ENCODE results near the gene SLC6A19.

The SLC6A19 gene

GRCh38 chr5:1193591-1193985 is 7.8 kb upstream of the SLC6A19 start:
- DNase-seq = no peak

- no peak for DNase-seq
Measured at GRCh38 chr5:1194378-1194777, 7.0 kb upstream of the SLC6A19 start.

DNA sequence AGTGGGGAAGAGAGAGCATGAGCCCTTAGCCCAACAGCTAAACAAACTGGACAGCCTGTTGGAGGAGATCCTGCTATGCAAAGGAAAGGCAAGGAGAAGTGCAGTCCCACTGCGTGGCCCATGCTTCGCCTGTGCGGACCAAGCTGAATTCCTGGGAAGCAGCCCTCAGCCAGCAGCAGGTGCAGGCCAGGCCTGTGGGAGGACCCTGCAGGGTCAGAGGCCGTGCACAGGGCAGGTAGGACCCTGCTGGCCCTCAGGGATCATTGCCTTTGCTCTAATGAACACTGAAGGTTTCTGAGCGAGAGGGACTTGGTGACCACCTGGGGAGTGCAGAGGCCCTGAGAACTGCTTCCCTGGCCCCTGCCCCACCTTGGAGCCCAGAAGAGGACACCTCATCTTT is 6.0 kb upstream of the SLC6A19 start:
- DNase-seq = no peak

DNA sequence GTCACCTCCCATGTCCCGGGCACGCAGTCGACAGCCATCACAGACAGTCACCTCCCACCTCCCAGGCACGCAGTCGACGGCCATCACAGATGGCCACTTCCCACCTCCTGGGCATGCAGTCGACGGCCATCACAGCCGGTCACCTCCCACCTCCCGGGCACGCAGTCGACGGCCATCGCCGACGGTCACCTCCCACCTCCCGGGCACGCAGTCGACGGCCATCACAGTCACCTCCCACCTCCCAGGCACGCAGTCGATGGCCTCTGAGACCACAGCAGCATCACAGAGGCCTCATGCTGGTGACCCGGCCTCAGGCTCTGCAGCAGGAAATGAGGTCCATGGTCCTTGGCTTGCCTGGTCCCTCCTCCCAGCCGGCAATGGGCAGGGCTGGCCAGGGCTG is 5.5 kb upstream of the SLC6A19 start:
- no peak for DNase-seq

GRCh38 chr5:1196562-1196961 is 4.8 kb upstream of the SLC6A19 start:
- no peak for DNase-seq

- DNase-seq = no peak
Measured at GRCh38 chr5:1197876-1198666, 3.3 kb upstream of the SLC6A19 start.

DNA sequence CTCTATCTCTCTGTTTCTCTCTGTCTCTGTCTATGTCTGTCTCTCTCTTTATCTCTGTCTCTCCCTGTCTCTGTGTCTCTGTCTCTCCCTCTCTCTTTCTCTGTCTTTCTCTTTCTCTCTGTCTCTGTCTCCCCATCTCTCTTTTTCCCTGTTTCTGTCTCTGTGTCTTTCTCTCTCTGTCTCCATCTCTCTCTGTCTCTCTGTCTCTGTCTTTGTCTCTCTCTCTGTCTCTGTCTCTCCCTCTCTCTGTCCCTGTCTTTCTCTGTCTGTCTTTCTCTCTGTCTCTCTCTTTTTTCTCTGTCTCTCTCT is 2.1 kb upstream of the SLC6A19 start:
- no peak for DNase-seq

GRCh38 chr5:1199649-1200494 is 1.5 kb upstream of the SLC6A19 start:
- no peak for DNase-seq

DNA sequence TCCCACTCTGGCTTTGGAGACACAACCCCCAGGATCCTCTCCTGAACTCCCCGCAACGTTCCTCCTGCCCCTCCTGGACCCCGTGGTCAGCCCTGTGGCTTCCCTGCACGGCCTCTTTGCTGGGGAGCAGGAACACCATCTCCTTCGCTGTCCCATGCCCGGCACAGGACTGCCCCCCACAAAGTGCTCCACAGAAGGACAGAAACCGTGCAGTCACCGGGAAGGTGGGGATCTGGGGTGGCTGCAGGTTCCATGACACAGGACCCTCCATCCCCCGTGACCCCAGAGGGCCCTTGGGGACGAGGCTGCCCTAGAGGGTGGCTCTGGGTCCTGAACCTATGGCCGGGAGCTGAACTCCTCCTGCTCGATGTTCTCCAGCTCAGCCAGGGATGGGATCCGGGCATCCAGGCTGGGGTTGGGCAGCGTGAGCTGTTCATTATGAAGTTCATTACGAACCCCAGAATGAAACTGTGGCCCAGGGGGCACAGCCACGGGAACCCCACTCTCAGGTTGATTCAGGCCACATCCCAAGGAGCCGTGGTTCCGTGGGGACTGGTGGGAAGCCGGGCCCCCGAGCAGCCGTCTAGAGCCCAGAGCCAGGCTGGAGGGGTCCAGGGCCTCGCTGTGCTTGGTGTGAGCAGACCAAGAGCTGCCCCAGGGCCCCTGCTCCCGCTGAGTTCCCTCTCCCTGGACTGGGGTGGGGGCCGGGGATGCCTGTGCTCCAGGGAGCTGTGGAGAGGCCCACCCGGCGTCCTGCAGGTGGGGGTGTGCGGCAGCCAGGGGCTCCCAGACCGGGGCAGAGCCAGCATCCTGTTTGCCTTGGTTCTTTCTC is 684 bp upstream of the SLC6A19 start:
- no peak for DNase-seq

GRCh38 chr5:1202026-1202797 is 817 bp downstream of the SLC6A19 start:
- DNase-seq = no peak

- no peak for DNase-seq
Measured at GRCh38 chr5:1202798-1203185, 1.4 kb downstream of the SLC6A19 start.

GRCh38 chr5:1203311-1203967 is 2.0 kb downstream of the SLC6A19 start:
- DNase-seq = no peak

DNA sequence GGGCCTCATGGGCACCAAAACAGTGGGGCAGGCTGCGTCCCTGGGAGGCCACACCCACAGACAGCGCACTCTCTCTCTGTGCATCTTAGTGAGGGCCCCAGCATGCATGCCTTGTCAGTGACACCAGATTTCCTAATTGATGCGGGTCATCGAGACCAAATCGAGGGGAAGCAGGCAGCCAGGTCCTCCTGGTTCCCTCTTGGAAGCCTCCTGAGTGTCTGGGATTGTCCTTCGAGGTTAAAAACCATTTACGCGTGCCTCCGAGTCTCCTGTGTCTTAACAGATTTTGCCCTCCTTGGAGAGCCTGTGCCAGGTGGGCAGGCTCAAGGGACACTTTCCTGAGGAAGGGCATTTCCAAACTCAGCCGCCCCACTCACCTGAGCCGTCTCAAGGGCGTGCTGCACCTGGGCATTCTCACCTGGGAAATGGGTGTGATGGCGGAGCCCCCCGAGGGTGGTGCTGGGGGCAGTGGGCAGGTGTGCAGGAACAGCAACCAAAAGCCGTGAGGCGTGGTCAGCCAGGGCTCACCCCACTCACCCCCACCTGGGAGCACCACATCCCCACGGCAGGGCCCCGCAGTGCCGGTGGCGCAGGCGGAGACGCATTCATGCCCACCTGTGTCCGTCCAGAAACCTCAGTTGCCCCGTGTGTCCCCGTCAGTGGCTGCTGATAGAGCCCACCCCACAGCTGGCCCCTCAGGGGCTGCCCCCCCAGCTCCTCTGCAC is 2.7 kb downstream of the SLC6A19 start:
- DNase-seq = no peak

GRCh38 chr5:1204693-1205242 is 3.4 kb downstream of the SLC6A19 start:
- no peak for DNase-seq

DNA sequence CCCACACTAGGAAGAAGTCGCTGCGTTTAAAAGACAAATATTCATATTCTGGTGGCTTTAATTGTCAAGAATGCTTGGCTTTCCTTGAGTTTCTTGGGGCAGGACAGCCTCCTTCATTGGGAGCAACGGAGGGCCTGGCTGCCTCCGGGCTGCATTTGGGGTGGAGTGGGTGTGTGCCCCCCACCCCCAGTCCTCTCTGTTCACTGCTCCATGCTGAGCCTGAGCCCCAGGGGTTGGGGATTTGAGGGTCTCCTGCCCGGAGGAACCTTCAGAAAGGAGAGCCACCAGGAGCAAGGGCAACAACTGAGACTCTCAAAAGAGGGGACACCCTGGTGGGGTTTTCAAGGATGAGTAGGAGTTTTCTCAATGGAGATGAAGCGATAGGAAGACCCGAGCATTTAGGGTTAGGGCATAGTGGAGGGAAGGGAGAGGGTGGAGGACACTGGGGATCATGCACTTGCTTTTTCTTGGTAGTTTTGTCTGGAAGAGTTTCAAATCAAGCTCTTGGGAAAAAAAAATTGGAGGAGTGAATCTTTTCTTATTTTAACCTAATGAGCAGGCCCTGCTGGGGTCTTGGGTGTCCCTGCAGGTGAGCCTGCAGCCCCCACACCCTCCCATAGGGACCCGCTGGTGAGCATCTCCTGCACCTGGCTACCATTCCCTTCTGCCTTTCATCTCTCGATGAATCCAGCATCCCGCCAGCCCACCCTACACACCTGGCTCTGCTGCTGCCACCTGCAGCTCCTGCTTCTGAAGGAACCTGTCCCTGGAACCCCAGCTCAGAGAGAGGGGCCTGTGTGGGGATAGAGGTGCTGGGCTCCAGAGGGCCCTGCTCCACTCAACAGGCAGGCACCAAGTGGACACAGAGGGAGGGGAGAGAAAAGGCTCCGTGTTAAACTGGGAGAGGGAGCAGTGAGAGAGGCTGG is 4.1 kb downstream of the SLC6A19 start:
- DNase-seq = no peak

DNA sequence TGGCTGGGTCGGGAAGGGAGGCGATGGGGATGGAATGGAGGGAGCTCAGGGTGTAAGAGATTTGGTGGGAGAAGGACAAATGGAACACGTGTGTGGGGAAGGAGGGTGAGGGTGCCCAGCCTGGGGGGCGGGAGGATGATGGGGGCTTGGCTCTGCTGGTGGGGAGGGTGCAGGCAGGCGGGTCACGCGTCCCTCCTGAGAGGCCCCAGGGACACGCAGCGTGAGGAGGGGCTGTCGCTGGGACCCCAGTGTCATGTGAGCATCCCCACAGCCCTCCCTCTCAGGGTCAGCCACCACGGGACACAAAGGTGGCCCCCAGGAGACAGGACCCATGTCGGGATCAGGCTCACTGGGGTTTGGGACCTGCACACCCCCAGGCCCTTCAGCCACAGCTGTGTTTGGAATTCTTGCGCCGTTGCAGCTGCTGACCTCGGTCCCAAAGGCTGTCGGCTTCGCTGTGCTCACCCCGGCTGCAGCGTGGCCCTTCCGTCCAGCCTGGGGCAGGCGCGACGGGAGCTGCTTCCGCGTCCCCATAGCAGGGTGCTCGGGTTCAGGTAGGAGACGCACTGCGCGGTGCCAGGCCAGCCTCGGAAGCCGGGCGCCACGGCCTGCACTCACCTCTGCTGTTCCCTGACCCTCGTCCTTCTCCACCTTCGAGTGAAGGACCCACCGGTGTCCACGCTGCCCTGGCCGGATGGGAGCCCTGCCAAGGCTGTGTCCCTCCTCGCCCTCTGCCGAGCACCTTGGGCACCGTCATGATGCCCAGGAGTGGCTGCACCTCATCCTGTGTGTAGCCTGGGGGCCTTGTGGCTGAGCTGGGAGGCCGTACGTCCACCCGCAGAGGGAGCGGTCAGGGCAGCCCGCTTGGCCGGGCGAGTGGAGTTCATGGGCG is 5.4 kb downstream of the SLC6A19 start:
- DNase-seq = no peak

GRCh38 chr5:1207555-1207954 is 6.2 kb downstream of the SLC6A19 start:
- DNase-seq = no peak

Measured in amygdala (tissue), 56 donors.